Loucy (cell line): Measurements from ENCODE around the gene CFAP73.

ENCODE experiments used
- H2AFZ ChIP-seq: fragments of 200-600 bp; sonication (generic); 2 replicates; pipeline ENCODE4 v1.6.0; 2016; ENCODE audit warnings: antibody characterized with exemption, mild to moderate bottlenecking, low read length, moderate library complexity
- H3F3A ChIP-seq: fragments of 200-600 bp; 2 replicates; pipeline ENCODE4 v1.6.0; 2016; ENCODE audit warnings: antibody characterized with exemption, low read depth, mild to moderate bottlenecking
- H3K27me3 ChIP-seq: fragments of 200-600 bp; sonication (generic); 2 replicates; pipeline ENCODE4 v1.6.1; 2014; ENCODE audit warnings: low read length, mild to moderate bottlenecking; ENCODE audit not compliant: insufficient read depth, poor library complexity, severe bottlenecking
- H3K36me3 ChIP-seq: fragments of 200-600 bp; sonication (generic); 2 replicates; pipeline ENCODE4 v1.6.1; 2016; ENCODE audit warnings: low read length; ENCODE audit not compliant: insufficient read depth
- H3K4me1 ChIP-seq: fragments of 200-600 bp; sonication (generic); 2 replicates; pipeline ENCODE4 v1.5.1; 2014; ENCODE audit warnings: low read length, mild to moderate bottlenecking; ENCODE audit not compliant: insufficient read depth, poor library complexity, severe bottlenecking
- H3K4me2 ChIP-seq: fragments of 200-600 bp; sonication (generic); 2 replicates; pipeline ENCODE4 v1.6.0; 2014; ENCODE audit warnings: antibody characterized with exemption, low read length, low read depth, mild to moderate bottlenecking; ENCODE audit not compliant: poor library complexity, severe bottlenecking
- H3K4me3 ChIP-seq: fragments of 200-600 bp; sonication (generic); 2 replicates; pipeline ENCODE4 v1.5.1; 2014; ENCODE audit warnings: low read length, mild to moderate bottlenecking, mixed read lengths; ENCODE audit not compliant: poor library complexity, severe bottlenecking
- H3K79me2 ChIP-seq: fragments of 200-600 bp; sonication (generic); 2 replicates; pipeline ENCODE4 v1.6.1; 2014; ENCODE audit warnings: low read length; ENCODE audit not compliant: insufficient read depth
- H3K9ac ChIP-seq: fragments of 200-600 bp; sonication (generic); 2 replicates; pipeline ENCODE4 v1.6.0; 2014; ENCODE audit warnings: mild to moderate bottlenecking, low read depth, low read length, moderate library complexity; ENCODE audit not compliant: poor library complexity, severe bottlenecking
- H3K9me2 ChIP-seq: fragments of 200-600 bp; sonication (generic); replicated peaks from 2 replicates; pipeline ENCODE4 v1.6.1; 2016; ENCODE audit warnings: low read depth, low read length, mixed read lengths
- H3K9me3 ChIP-seq: fragments of 200-600 bp; sonication (generic); 2 replicates; pipeline ENCODE4 v1.6.1; 2014; ENCODE audit warnings: mild to moderate bottlenecking, antibody characterized with exemption, low read length, low read depth; ENCODE audit not compliant: insufficient read depth
- H4K20me1 ChIP-seq: fragments of 200-600 bp; sonication (generic); 2 replicates; pipeline ENCODE4 v1.6.0; 2014; ENCODE audit warnings: antibody characterized with exemption, low read length, mild to moderate bottlenecking; ENCODE audit not compliant: insufficient read depth, poor library complexity, severe bottlenecking
- EZH2phosphoT487 ChIP-seq: fragments of 200-600 bp; IDR thresholded peaks from 2 replicates; pipeline ENCODE4 v1.6.1; 2018; ENCODE audit warnings: antibody characterized with exemption, mild to moderate bottlenecking, moderate library complexity, borderline replicate concordance
- TF ChIP-seq, protein P1 (sequence below): fragments of 200-600 bp; sonication (generic); conservative IDR thresholded peaks from 2 replicates; pipeline ENCODE4 v1.5.1; 2014; ENCODE audit warnings: mild to moderate bottlenecking, antibody characterized with exemption, low read length

CFAP73 gene

GRCh38 chr12:113133036-113133435 lies 16.5 kb upstream of the CFAP73 start:
- no peaks in the 10 kb centered on the region for H3K9me2 ChIP-seq
- H3K9me3 ChIP-seq: no peaks in the 10 kb centered on the region
- no peak overlapping the region for H3K4me3 ChIP-seq
- H3K4me1 ChIP-seq: no peaks in the 10 kb centered on the region
- no peaks in the 10 kb centered on the region for H3K36me3 ChIP-seq
- H3K79me2 ChIP-seq: no peaks in the 10 kb centered on the region
- H3K9ac ChIP-seq: no peak overlapping the region
- H3K4me2 ChIP-seq: no peak overlapping the region
- no peaks in the 10 kb centered on the region for H4K20me1 ChIP-seq
- no peaks in the 10 kb centered on the region for H3F3A ChIP-seq
- H2AFZ ChIP-seq: no peak overlapping the region
- no peak for TF ChIP-seq EZH2phosphoT487
- TF ChIP-seq, protein P1, sequence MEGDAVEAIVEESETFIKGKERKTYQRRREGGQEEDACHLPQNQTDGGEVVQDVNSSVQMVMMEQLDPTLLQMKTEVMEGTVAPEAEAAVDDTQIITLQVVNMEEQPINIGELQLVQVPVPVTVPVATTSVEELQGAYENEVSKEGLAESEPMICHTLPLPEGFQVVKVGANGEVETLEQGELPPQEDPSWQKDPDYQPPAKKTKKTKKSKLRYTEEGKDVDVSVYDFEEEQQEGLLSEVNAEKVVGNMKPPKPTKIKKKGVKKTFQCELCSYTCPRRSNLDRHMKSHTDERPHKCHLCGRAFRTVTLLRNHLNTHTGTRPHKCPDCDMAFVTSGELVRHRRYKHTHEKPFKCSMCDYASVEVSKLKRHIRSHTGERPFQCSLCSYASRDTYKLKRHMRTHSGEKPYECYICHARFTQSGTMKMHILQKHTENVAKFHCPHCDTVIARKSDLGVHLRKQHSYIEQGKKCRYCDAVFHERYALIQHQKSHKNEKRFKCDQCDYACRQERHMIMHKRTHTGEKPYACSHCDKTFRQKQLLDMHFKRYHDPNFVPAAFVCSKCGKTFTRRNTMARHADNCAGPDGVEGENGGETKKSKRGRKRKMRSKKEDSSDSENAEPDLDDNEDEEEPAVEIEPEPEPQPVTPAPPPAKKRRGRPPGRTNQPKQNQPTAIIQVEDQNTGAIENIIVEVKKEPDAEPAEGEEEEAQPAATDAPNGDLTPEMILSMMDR: no peak
- H3K27me3 ChIP-seq: no peaks in the 10 kb centered on the region

GRCh38 chr12:113133666-113134065 lies 15.9 kb upstream of the CFAP73 start:
- H3K4me3 ChIP-seq: no peak overlapping the region
- no peaks in the 10 kb centered on the region for H3K36me3 ChIP-seq
- H4K20me1 ChIP-seq: no peaks in the 10 kb centered on the region
- H3F3A ChIP-seq: no peaks in the 10 kb centered on the region
- no peaks in the 10 kb centered on the region for H3K4me1 ChIP-seq
- H3K9ac ChIP-seq: no peak overlapping the region
- no peaks in the 10 kb centered on the region for H3K27me3 ChIP-seq
- H3K9me2 ChIP-seq: no peaks in the 10 kb centered on the region
- no peaks in the 10 kb centered on the region for H3K9me3 ChIP-seq
- no peak overlapping the region for H3K4me2 ChIP-seq
- H2AFZ ChIP-seq: no peak overlapping the region
- no peak for TF ChIP-seq EZH2phosphoT487
- TF ChIP-seq, protein P1: no peak
- no peaks in the 10 kb centered on the region for H3K79me2 ChIP-seq

- Histone ChIP-seq H2AFZ (no peak overlapping the region), H3K4me1 (no peaks in the 10 kb centered on the region), H3K4me2 (no peak overlapping the region), H3K9me3 (no peaks in the 10 kb centered on the region), H3K9me2 (no peaks in the 10 kb centered on the region), H3K27me3 (no peaks in the 10 kb centered on the region), H3K4me3 (no peak overlapping the region), H3K9ac (no peak overlapping the region), H3K79me2 (no peaks in the 10 kb centered on the region), H3F3A (no peaks in the 10 kb centered on the region), H4K20me1 (no peaks in the 10 kb centered on the region), H3K36me3 (no peaks in the 10 kb centered on the region)
- TF ChIP-seq, protein P1: no peak
- no peak for TF ChIP-seq EZH2phosphoT487
These were observed 15.5 kb upstream of the CFAP73 start for GRCh38 chr12:113134071-113134470.
